ACC112 (cell line): ENCODE measurements around the gene DCST1.

Experiments used
- H2AFZ ChIP-seq: fragments of 200-600 bp; sonication (generic); one replicate; pipeline ENCODE4 v1.6.0; 2017; ENCODE audit warnings: antibody characterized with exemption, low read length; ENCODE audit not compliant: unreplicated experiment
- H3K27ac ChIP-seq: fragments of 200-600 bp; sonication (generic); 2 replicates; pipeline ENCODE4 v1.5.1; 2014; ENCODE audit warnings: low read depth, mild to moderate bottlenecking, antibody characterized with exemption, low read length, moderate library complexity
- H3K27me3 ChIP-seq: fragments of 200-600 bp; sonication (generic); 2 replicates; pipeline ENCODE4 v1.6.1; 2014; ENCODE audit warnings: mild to moderate bottlenecking, antibody characterized with exemption, low read length, moderate library complexity, mixed read lengths; ENCODE audit not compliant: insufficient read depth
- H3K36me3 ChIP-seq: fragments of 200-600 bp; sonication (generic); 2 replicates; pipeline ENCODE4 v1.6.1; 2016; ENCODE audit warnings: mild to moderate bottlenecking, antibody characterized with exemption, low read length, moderate library complexity, mixed read lengths; ENCODE audit not compliant: insufficient read depth
- H3K4me1 ChIP-seq: fragments of 200-600 bp; sonication (generic); one replicate; pipeline ENCODE4 v1.6.1; 2016; ENCODE audit warnings: low read length, mixed read lengths; ENCODE audit not compliant: insufficient read depth, unreplicated experiment, control insufficient read depth
- H3K4me3 ChIP-seq: fragments of 200-600 bp; sonication (generic); 2 replicates; pipeline ENCODE4 v1.5.1; 2014; ENCODE audit warnings: mild to moderate bottlenecking, low read depth, low read length
- H3K79me2 ChIP-seq: fragments of 200-600 bp; sonication (generic); one replicate; pipeline ENCODE4 v1.6.0; 2016; ENCODE audit warnings: low read length; ENCODE audit not compliant: control insufficient read depth, unreplicated experiment, insufficient read depth

DCST1 gene

GRCh38 chr1:155070158-155070621, 36.6 kb downstream of the DCST1 start:
- Histone ChIP-seq H3K36me3 (no peaks in the 10 kb centered on the region), H3K4me3 (peak overlapping the region; percentile 60; the same call in 1 of the 2 replicates), H3K4me1 (peaks cover 10% of the 10 kb centered on the region), H3K27ac (no peak overlapping the region), H2AFZ (no peak overlapping the region), H3K27me3 (no peaks in the 10 kb centered on the region), H3K79me2 (no peaks in the 10 kb centered on the region)

DNA sequence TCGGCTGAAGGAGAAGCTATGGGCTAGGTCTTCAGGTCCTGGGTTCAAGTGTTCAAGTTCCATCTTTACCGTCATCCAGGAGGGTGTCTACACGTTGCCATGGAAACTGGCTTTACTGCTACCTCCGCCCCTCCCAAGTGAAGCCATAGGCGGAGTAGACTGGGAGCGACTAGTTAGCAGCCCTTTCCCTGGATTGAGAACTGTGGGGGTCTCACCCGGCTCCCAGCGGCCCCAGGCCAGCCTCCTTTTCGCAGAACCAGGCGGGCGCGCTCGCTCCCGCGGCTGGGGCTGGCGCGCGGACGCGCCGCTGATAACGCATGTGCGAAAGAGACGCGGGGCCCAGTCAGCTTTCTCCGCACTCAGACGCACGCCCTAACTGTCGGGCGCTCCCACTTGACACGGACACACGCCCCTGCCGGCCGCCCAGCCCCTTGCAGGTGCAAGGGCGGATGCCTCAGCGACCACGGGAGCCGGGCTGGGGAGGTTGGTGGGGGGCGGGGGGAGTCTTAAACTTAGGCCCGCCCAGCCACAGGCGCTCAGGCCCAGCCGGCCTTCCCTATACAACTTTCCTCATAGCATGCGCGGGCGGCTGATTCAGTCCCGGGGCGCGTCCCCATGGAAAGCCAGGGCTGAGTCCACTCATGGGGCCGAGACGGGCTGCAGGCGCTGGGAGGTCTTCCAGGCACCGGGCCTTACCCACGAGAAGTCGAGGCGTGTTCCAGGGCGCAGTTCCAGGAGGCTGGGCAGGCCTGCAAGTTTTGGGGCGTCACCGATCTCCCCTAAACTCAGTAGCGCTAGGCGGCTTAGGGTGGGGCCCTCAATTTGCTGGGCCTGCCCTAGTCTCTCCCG, 37.3 kb downstream of the DCST1 start:
- peak overlapping the region; percentile 60 for H3K4me3 ChIP-seq
- no peaks in the 10 kb centered on the region for H3K27me3 ChIP-seq
- H3K27ac ChIP-seq, result no peak overlapping the region
- peaks cover 10% of the 10 kb centered on the region for H3K4me1 ChIP-seq
- H2AFZ ChIP-seq, result no peak overlapping the region
- H3K79me2 ChIP-seq, result no peaks in the 10 kb centered on the region
- no peaks in the 10 kb centered on the region for H3K36me3 ChIP-seq

GRCh38 chr1:155071701-155072100, 38.1 kb downstream of the DCST1 start:
- no peaks in the 10 kb centered on the region for H3K27me3 ChIP-seq
- H3K4me3 ChIP-seq, result peak overlapping the region; percentile 60; the same call in 1 of the 2 replicates
- H3K27ac ChIP-seq, result no peak overlapping the region
- no peaks in the 10 kb centered on the region for H3K36me3 ChIP-seq
- peaks cover 10% of the 10 kb centered on the region for H3K4me1 ChIP-seq
- no peaks in the 10 kb centered on the region for H3K79me2 ChIP-seq
- H2AFZ ChIP-seq, result no peak overlapping the region

DNA sequence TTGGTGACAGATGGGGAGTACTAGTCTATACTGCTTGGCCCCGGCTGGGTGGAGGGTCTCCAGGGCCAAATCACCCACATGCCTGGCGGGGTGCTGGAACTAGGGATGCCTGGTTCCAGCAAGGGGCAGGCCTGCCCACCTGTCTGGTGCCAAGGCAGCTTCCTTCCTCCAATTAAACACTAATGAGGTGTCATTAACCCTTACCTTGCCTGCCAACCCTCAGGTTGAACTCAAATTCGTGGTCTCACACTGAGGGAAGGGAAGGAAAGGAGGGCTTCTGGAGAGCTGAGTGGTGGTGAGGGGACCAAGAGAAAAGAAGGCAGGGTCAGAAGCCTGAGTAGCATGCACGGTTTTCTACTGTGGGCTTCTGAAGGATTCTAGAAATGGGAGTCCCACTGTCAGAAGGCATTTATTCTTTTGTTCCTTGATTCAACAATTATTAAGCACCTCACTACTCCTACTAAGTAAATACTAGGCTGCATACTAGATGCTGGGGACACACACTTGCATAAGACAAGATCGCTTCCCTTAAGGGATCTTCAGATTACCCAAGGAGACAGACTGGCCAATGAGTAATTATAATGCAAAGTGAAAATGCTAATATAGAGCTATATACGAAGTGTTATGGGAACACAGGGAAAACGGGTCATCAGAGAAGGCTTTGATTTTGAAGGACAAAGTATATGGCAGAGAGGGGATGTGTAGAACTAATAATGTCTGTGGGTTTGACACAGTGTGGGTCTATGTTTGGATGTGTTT, 39.1 kb downstream of the DCST1 start:
- Histone ChIP-seq H3K27ac (no peak overlapping the region), H3K79me2 (no peaks in the 10 kb centered on the region), H3K4me3 (no peak overlapping the region), H3K4me1 (peaks cover 11% of the 10 kb centered on the region), H3K36me3 (no peaks in the 10 kb centered on the region), H3K27me3 (no peaks in the 10 kb centered on the region), H2AFZ (no peak overlapping the region)

GRCh38 chr1:155073377-155074242, 40.0 kb downstream of the DCST1 start:
- no peaks in the 10 kb centered on the region for H3K79me2 ChIP-seq
- peaks cover 20% of the 10 kb centered on the region for H3K4me1 ChIP-seq
- no peak overlapping the region for H2AFZ ChIP-seq
- H3K4me3 ChIP-seq, result no peak overlapping the region
- H3K27me3 ChIP-seq, result no peaks in the 10 kb centered on the region
- no peaks in the 10 kb centered on the region for H3K36me3 ChIP-seq
- no peak overlapping the region for H3K27ac ChIP-seq

DNA sequence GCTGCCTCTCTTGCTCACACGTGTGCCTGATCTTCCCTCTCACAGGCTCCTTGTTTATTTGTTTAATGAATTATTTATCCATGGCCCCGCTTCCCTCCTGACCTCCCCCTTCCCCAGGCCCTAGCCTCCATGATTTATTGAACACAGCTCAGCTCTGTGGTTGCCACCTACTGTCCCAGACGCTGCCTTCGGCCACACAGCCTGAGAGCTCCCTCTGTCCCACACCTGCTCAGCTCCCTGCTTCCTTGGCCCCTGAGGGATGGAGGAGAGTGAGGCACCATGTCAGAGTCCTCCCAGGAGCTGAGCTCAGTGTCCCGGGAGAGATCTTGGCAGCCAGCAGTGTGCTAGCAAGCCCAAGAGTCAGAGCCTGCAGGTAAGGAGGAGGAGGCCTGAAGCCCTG, 41.9 kb downstream of the DCST1 start:
- Histone ChIP-seq H3K36me3 (no peaks in the 10 kb centered on the region), H3K27me3 (peaks cover 17% of the 10 kb centered on the region), H3K4me3 (no peak overlapping the region), H3K4me1 (peaks cover 14% of the 10 kb centered on the region), H3K79me2 (no peaks in the 10 kb centered on the region), H2AFZ (no peak overlapping the region), H3K27ac (no peak overlapping the region)

GRCh38 chr1:155076371-155076770, 42.7 kb downstream of the DCST1 start:
- peaks cover 26% of the 10 kb centered on the region for H3K27me3 ChIP-seq
- H3K79me2 ChIP-seq, result no peaks in the 10 kb centered on the region
- H3K4me1 ChIP-seq, result peaks cover 12% of the 10 kb centered on the region
- H2AFZ ChIP-seq, result no peak overlapping the region
- H3K36me3 ChIP-seq, result no peaks in the 10 kb centered on the region
- H3K27ac ChIP-seq, result no peak overlapping the region
- no peak overlapping the region for H3K4me3 ChIP-seq

DNA sequence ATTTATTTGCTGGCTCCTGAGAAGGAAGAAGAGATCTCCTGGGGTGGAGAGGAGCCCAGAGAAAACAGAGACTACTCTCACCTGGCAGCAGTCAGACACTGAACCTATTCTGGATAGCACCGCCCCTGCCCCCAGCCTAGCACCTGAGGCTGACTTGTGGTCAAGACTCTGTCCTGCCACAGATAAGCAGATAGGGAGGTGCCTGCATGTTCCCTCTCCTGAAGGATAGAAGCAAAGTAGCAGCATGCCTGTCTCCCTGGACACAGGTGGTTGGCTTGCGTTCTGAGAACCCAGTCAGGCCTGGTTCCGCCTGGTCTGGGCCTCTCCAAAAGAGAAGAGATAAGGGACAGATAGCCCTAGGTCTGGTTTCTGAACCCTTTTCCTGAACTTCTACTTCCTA, 43.7 kb downstream of the DCST1 start:
- Histone ChIP-seq H3K4me1 (peaks cover 11% of the 10 kb centered on the region), H3K36me3 (no peaks in the 10 kb centered on the region), H3K27me3 (peaks cover 36% of the 10 kb centered on the region), H3K4me3 (no peak overlapping the region), H3K27ac (no peak overlapping the region), H2AFZ (no peak overlapping the region), H3K79me2 (no peaks in the 10 kb centered on the region)

GRCh38 chr1:155077758-155078445, 44.3 kb downstream of the DCST1 start:
- Histone ChIP-seq H3K36me3 (no peaks in the 10 kb centered on the region), H2AFZ (no peak overlapping the region), H3K4me1 (peaks cover 17% of the 10 kb centered on the region), H3K27me3 (peaks cover 41% of the 10 kb centered on the region), H3K79me2 (no peaks in the 10 kb centered on the region), H3K27ac (no peak overlapping the region), H3K4me3 (no peak overlapping the region; the same call in 1 of the 2 replicates)
